Loucy (cell line): ENCODE measurements around the gene CDK3.

Source experiments
- CTCF ChIP-seq: fragments of 200-600 bp; sonication (generic); conservative IDR thresholded peaks from 2 replicates; pipeline ENCODE4 v1.5.1; 2014; ENCODE audit warnings: mild to moderate bottlenecking, antibody characterized with exemption, low read length
- EZH2phosphoT487 ChIP-seq: fragments of 200-600 bp; IDR thresholded peaks from 2 replicates; pipeline ENCODE4 v1.6.1; 2018; ENCODE audit warnings: antibody characterized with exemption, mild to moderate bottlenecking, moderate library complexity, borderline replicate concordance

- TF ChIP-seq EZH2phosphoT487 = no peak
- no peak for TF ChIP-seq CTCF
Measured at GRCh38 chr17:76008208-76008607, 7.6 kb downstream of the CDK3 start.
